HCT116 (cell line): ENCODE results near the gene SLC35C1. TPM values are rescaled to one million over a fixed set of nuclear protein-coding genes. Genes with fewer than 3 reads are reported as not detected.
"Not testable (repeated sequence)": the region's sequence is repeated elsewhere in the genome, so short reads cannot be mapped to it uniquely, and the experiment has no call there.

Experiments
- ATAC-seq: fragments of 200-7000 bp; cut with Tn5 transposase; 2 replicates; pipeline ENCODE4 v1.9.1; 2020; ENCODE audit warnings: mild to moderate bottlenecking, moderate library complexity
- BruUV-seq: library from RNA; stranded (reverse); fragments of 400-500 nt; replicated peaks from 2 replicates; lab custom pipeline; 2021; lab: Mats Ljungman, UMichigan
- CTCF ChIA-PET: fragments of 300-600 bp; sonication (Branson Sonifier 250); formaldehyde crosslinking; loops from one replicate; lab custom pipeline; 2021; ENCODE audit warnings: antibody characterized with exemption; lab: Charles Lee
- POLR2A ChIA-PET: fragments of 300-600, 350-600 bp; sonication (Branson Sonifier 250); formaldehyde crosslinking; loops from one replicate; lab custom pipeline; 2021; ENCODE audit warnings: antibody characterized with exemption; lab: Charles Lee
- RAD21 ChIA-PET, 2 experiments: fragments of 300-600 bp; sonication (Branson Sonifier 250); formaldehyde crosslinking; loops; one replicate each; lab custom pipeline; 2023; ENCODE audit warnings: low total read pairs in 2 of 2; ENCODE audit not compliant: uncharacterized antibody in 2 of 2, unreplicated experiment in 2 of 2, low non-redundant PET in 1 of 2; lab: Charles Lee
- DNase-seq: peaks from one replicate; pipeline ENCODE4 v3.0.0-alpha.2; 2010; ENCODE audit warnings: low read depth, low spot score
- H2AFZ ChIP-seq: fragments of 200-600 bp; shearing (Covaris generic), sonication (generic); 2 replicates; pipeline ENCODE4 v1.6.1; 2017; ENCODE audit warnings: low read depth, mixed run types, mixed read lengths, antibody characterized with exemption, low read length; ENCODE audit not compliant: poor library complexity, severe bottlenecking
- H3K27ac ChIP-seq: 2 replicates; pipeline ENCODE4 v1.5.1; 2012; ENCODE audit warnings: low read depth, low read length
- H3K27me3 ChIP-seq: fragments of 200-600 bp; sonication (generic); 2 replicates; pipeline ENCODE4 v1.6.1; 2016; ENCODE audit warnings: mixed run types, low read length, mixed read lengths; ENCODE audit not compliant: insufficient read depth
- H3K36me3 ChIP-seq, 2 experiments: fragments of 200-500 bp in 1 of 2; fragments of 200-600 bp in 1 of 2; sonication (Bioruptor generic) in 1 of 2; sonication (generic) in 1 of 2; 2 replicates each; pipeline versions ENCODE4 v1.5.1 to v1.6.1; 2014 to 2016; ENCODE audit warnings: low read length in 2 of 2, inconsistent platforms in 1 of 2, mixed read lengths in 1 of 2, mixed run types in 1 of 2; ENCODE audit not compliant: insufficient read depth in 2 of 2, control insufficient read depth in 1 of 2
- H3K4me1 ChIP-seq, 2 experiments: fragments of 200-600 bp in 1 of 2; sonication (generic) in 1 of 2; 2 replicates each; pipeline versions ENCODE4 v1.5.1 to v1.6.1; 2012 to 2017; ENCODE audit warnings: low read length in 2 of 2, inconsistent platforms in 1 of 2, mild to moderate bottlenecking in 1 of 2, mixed read lengths in 1 of 2, mixed run types in 1 of 2, moderate library complexity in 1 of 2; ENCODE audit not compliant: insufficient read depth in 2 of 2, control insufficient read depth in 1 of 2
- H3K4me2 ChIP-seq: fragments of 200-600 bp; sonication (generic); 2 replicates; pipeline ENCODE4 v1.6.1; 2017; ENCODE audit warnings: mixed run types, low read length, mixed read lengths
- H3K4me3 ChIP-seq, 2 experiments: fragments of 200-600 bp in 1 of 2; sonication (generic) in 1 of 2; replicated peaks in 1 of 2; 2 replicates each; pipeline ENCODE4 v1.5.1; 2011 to 2016; ENCODE audit warnings: low read length in 2 of 2, control low read depth in 1 of 2, low read depth in 1 of 2, mild to moderate bottlenecking in 1 of 2, mixed read lengths in 1 of 2, mixed run types in 1 of 2
- H3K79me2 ChIP-seq: fragments of 200-600 bp; sonication (generic); 2 replicates; pipeline ENCODE4 v1.6.1; 2017; ENCODE audit warnings: mild to moderate bottlenecking, mixed run types, low read length, moderate library complexity, mixed read lengths; ENCODE audit not compliant: insufficient read depth
- H3K9ac ChIP-seq: fragments of 200-600 bp; sonication (generic); 2 replicates; pipeline ENCODE4 v1.6.1; 2016; ENCODE audit warnings: low read length, mixed read lengths
- H3K9me2 ChIP-seq: fragments of 200-600 bp; sonication (generic), shearing (Covaris generic); 2 replicates; pipeline ENCODE4 v1.6.1; 2017; ENCODE audit warnings: mixed run types, mild to moderate bottlenecking, moderate library complexity; ENCODE audit not compliant: insufficient read depth
- H3K9me3 ChIP-seq, 2 experiments: fragments of 200-500 bp in 1 of 2; fragments of 200-600 bp in 1 of 2; sonication (Bioruptor generic) in 1 of 2; sonication (generic) in 1 of 2; 2 replicates each; pipeline ENCODE4 v1.6.1; 2014 to 2017; ENCODE audit warnings: low read length in 2 of 2, mixed read lengths in 2 of 2, inconsistent platforms in 1 of 2, low read depth in 1 of 2, mild to moderate bottlenecking in 1 of 2, mixed run types in 1 of 2, moderate library complexity in 1 of 2; ENCODE audit not compliant: control insufficient read depth in 1 of 2, insufficient read depth in 1 of 2
- H4K20me1 ChIP-seq: fragments of 200-600 bp; sonication (generic), shearing (Covaris generic); 2 replicates; pipeline ENCODE4 v1.6.1; 2017; ENCODE audit warnings: mixed run types, mild to moderate bottlenecking, moderate library complexity; ENCODE audit not compliant: insufficient read depth
- ATF3 ChIP-seq: IDR thresholded peaks from 2 replicates; pipeline ENCODE4 v1.6.1; 2012
- CBX3 ChIP-seq: IDR thresholded peaks from 2 replicates; pipeline ENCODE4 v1.6.1; 2012; ENCODE audit warnings: low read depth
- CEBPB ChIP-seq: IDR thresholded peaks from 2 replicates; pipeline ENCODE4 v1.6.1; 2012; ENCODE audit warnings: low read depth
- CTCF ChIP-seq, 3 experiments: fragments of 200-600 bp in 1 of 3; sonication (generic) in 1 of 3; IDR thresholded peaks in 2 of 3; conservative IDR thresholded peaks in 1 of 3; 2 replicates each; pipeline ENCODE4 v1.5.1; 2012 to 2017; ENCODE audit warnings: low read depth in 2 of 3, low read length in 2 of 3, antibody characterized with exemption in 1 of 3, borderline replicate concordance in 1 of 3, control low read depth in 1 of 3, mild to moderate bottlenecking in 1 of 3, mixed read lengths in 1 of 3, mixed run types in 1 of 3, moderate library complexity in 1 of 3; ENCODE audit not compliant: insufficient read depth in 1 of 3
- FOSL1 ChIP-seq: IDR thresholded peaks from 2 replicates; pipeline ENCODE4 v1.6.1; 2012; ENCODE audit warnings: low read depth
- MAX ChIP-seq: IDR thresholded peaks from 2 replicates; pipeline ENCODE4 v1.6.1; 2012
- POLR2A ChIP-seq: IDR thresholded peaks from 2 replicates; pipeline ENCODE4 v1.7.0; 2011; ENCODE audit warnings: borderline replicate concordance; ENCODE audit not compliant: insufficient read depth, insufficient read length; ENCODE audit errors: extremely low read depth
- POLR2AphosphoS5 ChIP-seq: IDR thresholded peaks from 2 replicates; pipeline ENCODE4 v1.6.1; 2011; ENCODE audit warnings: mild to moderate bottlenecking, low read depth, low read length, moderate library complexity
- RAD21 ChIP-seq: IDR thresholded peaks from 2 replicates; pipeline ENCODE4 v1.6.1; 2012; ENCODE audit warnings: low read depth, mild to moderate bottlenecking
- SIN3A ChIP-seq: IDR thresholded peaks from 2 replicates; pipeline ENCODE4 v1.6.1; 2012; ENCODE audit warnings: low read depth
- SRF ChIP-seq: IDR thresholded peaks from 2 replicates; pipeline ENCODE4 v1.6.1; 2012; ENCODE audit warnings: low read depth
- TCF7L2 ChIP-seq: IDR thresholded peaks from 2 replicates; pipeline ENCODE4 v1.7.0; 2011; ENCODE audit warnings: borderline replicate concordance, inconsistent platforms; ENCODE audit not compliant: insufficient read depth, insufficient read length; ENCODE audit errors: extremely low read depth
- ZBTB33 ChIP-seq: IDR thresholded peaks from 2 replicates; pipeline ENCODE4 v1.6.1; 2011; ENCODE audit warnings: mild to moderate bottlenecking, low read length, moderate library complexity; ENCODE audit not compliant: insufficient replicate concordance; ENCODE audit errors: extremely low read depth
- intact Hi-C: fragments of 100-400 bp; cut with micrococcal nuclease; formaldehyde crosslinking; loops from 2 replicates; pipeline ENCODE4 v1.10.0; 2022
- total RNA-seq: library from RNA; stranded (reverse); gene quantifications from one replicate; pipeline ENCODE4 v1.2.1, GENCODE V29; 2021; ENCODE audit not compliant: unreplicated experiment

SLC35C1 gene
- total RNA-seq, 1 experiment from 2014 or later, result 18.2 TPM

GRCh38 chr11:45826492-45826891, 21.5 kb downstream of the SLC35C1 start:
- H4K20me1 ChIP-seq, RAD21 ChIA-PET, H3K4me3 ChIP-seq, H3K9ac ChIP-seq, H3K9me3 ChIP-seq, DNase-seq, intact Hi-C loops, H3K9me2 ChIP-seq, H3K4me2 ChIP-seq, ATAC-seq, H3K79me2 ChIP-seq, H3K36me3 ChIP-seq, H3K27ac ChIP-seq, H2AFZ ChIP-seq, POLR2A ChIA-PET, H3K4me1 ChIP-seq, BruUV-seq: not testable (repeated sequence)
- peaks cover 13% of the 10 kb centered on the region; the same call in 1 of the 2 replicates for H3K27me3 ChIP-seq
- CTCF ChIA-PET, result interaction anchor here (1.5 kb wide), 1 partner anchor 16 kb away, joined by 3 read pairs; no protein-coding TSS in a partner anchor

- H3K9me2 ChIP-seq, result no peaks in the 10 kb centered on the region
- intact Hi-C loops, result no loop called here
- ChIA-PET POLR2A (no interaction called here), CTCF (interaction anchor here (1.5 kb wide), 1 partner anchor 15 kb away, joined by 3 read pairs; no protein-coding TSS in a partner anchor), RAD21 (no interaction called here)
- H3K79me2 ChIP-seq, result no peaks in the 10 kb centered on the region
- no peak overlapping the region for H3K9ac ChIP-seq
- H3K4me2 ChIP-seq, result no peak overlapping the region
- H3K36me3 ChIP-seq, result no peaks in the 10 kb centered on the region
- no peak overlapping the region for H3K4me3 ChIP-seq
- BruUV-seq, result no TSS peak
- TF ChIP-seq ATF3 (no peak), CBX3 (no peak), FOSL1 (no peak), RAD21 (no peak), SIN3A (no peak), CTCF (IDR thresholded peaks at IDR 0.05 in 2 of 3, conservative IDR thresholded peaks at IDR 0.05 in 1 of 3; ENCODE audit: borderline replicate concordance in 1 of 3, insufficient read depth in 1 of 3, low read depth in 2 of 3, low read length in 2 of 3) (no peak), SRF (no peak), CEBPB (no peak), ZBTB33 (no peak), TCF7L2 (no peak), POLR2AphosphoS5 (no peak), MAX (no peak), POLR2A (no peak)
- H4K20me1 ChIP-seq, result no peaks in the 10 kb centered on the region
- ATAC-seq (no peak), DNase-seq (no peak)
- H3K4me1 ChIP-seq, result no peaks in the 10 kb centered on the region
- H3K27ac ChIP-seq, result no peak overlapping the region
- no peak overlapping the region for H2AFZ ChIP-seq
- no peaks in the 10 kb centered on the region for H3K9me3 ChIP-seq
- H3K27me3 ChIP-seq, result peaks cover 13% of the 10 kb centered on the region; the same call in 1 of the 2 replicates
These were observed 22.2 kb downstream of the SLC35C1 start for GRCh38 chr11:45827123-45827522.
